NCI-H2107 treated with DMSO at 0.1 percent for 48 hours (cell line): ENCODE results near the gene DTNA.

Experiments
- DNase-seq: peaks from one replicate; lab custom pipeline; 2025; ENCODE audit not compliant: unreplicated experiment; lab: John Stamatoyannopoulos, UW

DTNA gene

GRCh38 chr18:34805103-34805877 is 95.2 kb downstream of the DTNA start:
- no peak for DNase-seq

DNA sequence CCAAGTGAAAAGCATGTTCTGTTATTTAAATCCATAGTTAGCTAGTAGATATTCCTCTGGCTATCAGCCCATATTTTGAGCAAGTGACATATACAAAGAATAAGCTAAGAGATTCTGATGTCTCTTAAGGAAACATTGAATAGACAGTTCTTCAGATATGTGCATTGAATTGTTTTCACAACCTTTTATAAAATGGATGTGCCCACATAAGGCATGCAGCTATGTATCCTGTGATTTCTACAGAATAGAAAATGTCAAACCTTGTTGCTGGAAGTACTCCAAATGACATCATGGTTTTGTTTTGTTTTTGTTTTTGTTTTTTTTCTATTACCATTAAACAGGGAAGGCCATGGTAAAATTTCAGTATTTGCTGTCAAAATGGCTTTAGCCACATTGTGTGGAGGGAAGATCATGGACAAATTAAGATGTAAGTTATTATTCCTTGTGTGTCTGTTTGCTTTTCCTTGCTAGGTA is 95.8 kb downstream of the DTNA start:
- DNase-seq: no peak

GRCh38 chr18:34806527-34806926 is 96.4 kb downstream of the DTNA start:
- DNase-seq: no peak

- DNase-seq: no peak
Measured at GRCh38 chr18:34807106-34807796, 97.2 kb downstream of the DTNA start.

- DNase-seq: no peak
Measured at GRCh38 chr18:34808389-34808788, 98.3 kb downstream of the DTNA start.

DNA sequence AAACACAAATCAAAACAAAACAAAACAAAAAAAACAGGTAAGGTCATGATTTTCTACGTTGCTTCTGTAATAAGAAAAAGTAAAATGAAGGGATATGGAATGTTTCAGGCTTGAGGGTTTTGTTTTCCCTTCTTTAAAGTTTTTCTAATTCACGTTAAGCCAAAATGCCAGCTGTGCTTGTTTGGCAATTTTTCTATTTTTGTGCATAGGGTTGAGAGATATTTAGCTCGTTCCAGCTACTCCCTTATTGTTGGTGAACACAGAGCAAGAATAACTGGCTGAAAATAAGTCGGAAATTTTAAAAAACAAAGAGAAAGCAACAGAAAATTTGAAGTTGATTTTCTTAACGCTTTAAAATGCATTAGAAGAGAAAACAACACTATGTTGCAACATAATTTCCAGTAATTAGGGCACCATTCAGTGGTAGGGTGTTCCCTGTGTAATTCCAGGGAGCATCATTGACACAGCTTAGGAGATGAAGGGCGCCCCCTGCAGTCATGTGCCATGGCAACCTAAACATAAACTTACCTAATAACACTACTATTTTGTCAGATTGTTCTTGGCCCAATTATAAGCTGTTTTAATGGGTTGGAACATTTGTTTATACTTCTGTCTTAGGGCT is 99.5 kb downstream of the DTNA start:
- no peak for DNase-seq

- no peak for DNase-seq
Measured at GRCh38 chr18:34816183-34816582, 106.1 kb downstream of the DTNA start.

- no peak for DNase-seq
Measured at GRCh38 chr18:34817636-34818035, 107.5 kb downstream of the DTNA start.

- no peak for DNase-seq
Measured at GRCh38 chr18:34818064-34818463, 108.0 kb downstream of the DTNA start.

- no peak for DNase-seq
Measured at GRCh38 chr18:34820360-34821065, 110.4 kb downstream of the DTNA start.

GRCh38 chr18:34821669-34822210 is 111.6 kb downstream of the DTNA start:
- no peak for DNase-seq

GRCh38 chr18:34828093-34828492 is 118.0 kb downstream of the DTNA start:
- DNase-seq: no peak

GRCh38 chr18:34834897-34835296 is 124.8 kb downstream of the DTNA start:
- DNase-seq: no peak

DNA sequence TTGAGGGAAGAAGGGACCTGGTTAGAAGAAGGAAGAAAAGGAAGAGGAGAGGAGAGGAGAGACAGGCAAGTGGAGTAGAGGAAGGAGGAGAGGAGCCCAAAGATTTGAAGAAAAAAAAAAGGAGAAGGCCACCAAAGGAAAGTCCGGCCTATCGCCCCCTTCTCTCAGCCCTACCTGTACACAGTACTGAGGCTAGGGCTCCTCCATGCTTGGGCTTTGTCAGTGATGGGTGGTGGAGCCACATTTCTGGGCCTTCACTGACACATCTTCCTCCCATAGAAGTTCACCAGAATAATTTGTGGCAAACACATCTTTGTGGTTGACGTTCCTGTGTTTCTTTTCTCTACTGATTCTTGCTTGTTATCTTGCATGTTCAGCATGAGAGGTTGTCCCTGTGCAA is 125.4 kb downstream of the DTNA start:
- DNase-seq: no peak

DNA sequence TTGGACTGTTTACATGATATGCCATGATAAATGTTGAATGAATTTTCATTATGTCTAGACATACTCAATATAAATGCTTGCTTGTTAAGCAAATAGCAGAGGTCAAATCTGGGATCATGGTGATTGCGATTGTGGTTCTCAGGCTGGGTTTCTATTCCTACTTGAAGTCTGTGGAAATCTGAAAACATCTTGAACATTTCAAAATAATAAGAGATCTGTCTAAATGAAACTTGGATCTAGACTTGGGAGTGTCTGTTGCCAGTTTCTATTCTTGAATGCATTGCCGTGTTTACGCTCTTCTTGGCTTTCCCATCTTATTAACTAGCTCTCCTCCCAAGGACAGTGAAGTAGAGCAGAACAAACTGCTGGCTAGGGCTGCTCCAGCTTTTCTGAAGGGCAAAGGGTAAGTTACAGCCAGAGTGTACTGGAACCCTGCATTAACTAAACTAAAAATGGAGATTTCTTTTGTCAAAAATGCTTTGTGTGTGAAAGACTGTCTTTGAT is 127.7 kb downstream of the DTNA start:
- no peak for DNase-seq

GRCh38 chr18:34838669-34839068 is 128.6 kb downstream of the DTNA start:
- DNase-seq: no peak

- no peak for DNase-seq
Measured at GRCh38 chr18:34840256-34840826, 130.2 kb downstream of the DTNA start.

DNA sequence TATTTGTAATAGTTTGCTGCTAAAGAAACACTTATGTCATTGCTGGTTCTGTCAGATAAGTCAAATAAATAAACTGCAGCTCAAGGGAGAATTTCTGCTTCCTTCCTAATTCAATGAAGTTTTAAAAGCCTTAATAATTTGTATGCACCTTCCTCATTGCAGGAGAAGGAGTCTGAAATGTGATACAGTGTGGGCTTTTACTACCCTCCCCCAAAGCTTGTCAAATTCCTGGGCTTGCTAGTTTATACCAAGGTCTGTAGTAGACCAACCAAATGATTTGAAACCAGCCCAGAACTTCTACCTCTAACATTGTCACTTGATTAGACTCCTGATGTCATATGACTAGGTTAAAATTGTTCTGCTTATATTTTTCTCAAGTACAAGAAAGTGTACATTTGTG is 131.8 kb downstream of the DTNA start:
- DNase-seq: no peak

DNA sequence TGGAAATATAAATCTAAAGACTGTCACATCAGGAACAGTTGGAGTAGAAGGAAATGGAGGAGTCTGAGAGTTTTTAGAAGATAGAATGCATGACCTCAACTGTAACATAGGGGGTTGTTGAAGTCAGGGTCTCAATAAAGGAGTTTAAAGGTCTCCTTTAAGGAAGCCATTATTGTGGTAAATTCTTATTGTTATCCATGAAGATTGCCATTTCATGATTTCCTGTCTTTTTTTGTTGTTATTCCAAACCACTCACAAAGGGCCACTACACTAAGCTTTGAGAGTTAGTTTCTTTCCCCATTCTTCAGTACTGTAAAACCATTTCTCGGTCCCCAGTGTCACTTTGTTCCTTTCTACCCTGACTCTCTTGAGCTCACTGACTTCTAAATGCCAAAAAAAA is 134.0 kb downstream of the DTNA start:
- DNase-seq: no peak

- no peak for DNase-seq
Measured at GRCh38 chr18:34844732-34845459, 134.8 kb downstream of the DTNA start.
